Peyer's patch (tissue), 4 donors: Measurements from ENCODE around the gene CYP24A1. TPM values are rescaled to one million over a fixed set of nuclear protein-coding genes. Genes with fewer than 3 reads are reported as not detected.

ENCODE experiments used
- DNase-seq, 3 donors: peaks; one replicate each; pipeline ENCODE4 v3.0.0-alpha.2; 2017 to 2019
- H3K27ac ChIP-seq, 4 donors: fragments of 200-600 bp; sonication (generic); one replicate each; pipeline ENCODE4 v1.5.1; 2016 to 2019
- H3K27me3 ChIP-seq, 2 donors: fragments of 200-600 bp; sonication (generic); one replicate each; pipeline ENCODE4 v1.5.1; 2019
- H3K36me3 ChIP-seq, 3 donors: fragments of 200-600 bp; sonication (generic); one replicate each; pipeline ENCODE4 v1.5.1; 2016 to 2019
- H3K4me1 ChIP-seq, 4 donors: fragments of 200-600 bp; sonication (generic); one replicate each; pipeline ENCODE4 v1.5.1; 2016 to 2019
- H3K4me3 ChIP-seq, 4 donors: fragments of 200-600 bp; sonication (generic); 1 replicate in 3 of 4; 2 replicates in 1 of 4; pipeline ENCODE4 v1.5.1; 2016 to 2019; ENCODE audit warnings: mild to moderate bottlenecking in 1 of 4
- H3K9me3 ChIP-seq, 4 donors: fragments of 200-600 bp; sonication (generic); one replicate each; pipeline ENCODE4 v1.5.1; 2016 to 2019; ENCODE audit warnings: mild to moderate bottlenecking in 1 of 4
- CTCF ChIP-seq, 6 experiments: fragments of 450-650 bp in 4 of 6; fragments of 200-600 bp in 2 of 6; sonication (generic) in 1 of 6; IDR thresholded peaks; one replicate each; pipeline ENCODE4 v1.5.1; 2017 to 2019; ENCODE audit warnings: antibody characterized with exemption in 6 of 6, mild to moderate bottlenecking in 3 of 6, moderate library complexity in 1 of 6
- POLR2A ChIP-seq, 2 donors: fragments of 450-650 bp; IDR thresholded peaks; one replicate each; pipeline ENCODE4 v1.5.1; 2017; ENCODE audit warnings: antibody characterized with exemption in 2 of 2, mild to moderate bottlenecking in 2 of 2, moderate library complexity in 2 of 2
- total RNA-seq, 4 donors: library from RNA; depleted of rRNA; stranded (reverse); fragments of >200 nt; gene quantifications; one replicate each; pipeline ENCODE4 v1.1.0, GENCODE V29; 2016

CYP24A1 gene
- total RNA-seq, 4 donors from 2014 or later: not detected

- H3K36me3 ChIP-seq: no peaks in the 10 kb centered on the region
- DNase-seq: no peak
- TF ChIP-seq POLR2A (IDR thresholded peaks at IDR 0.05) (no peak), CTCF (IDR thresholded peaks at IDR 0.05) (no peak)
Observed at GRCh38 chr20:54156522-54156921, 17.3 kb downstream of the CYP24A1 start.

DNA sequence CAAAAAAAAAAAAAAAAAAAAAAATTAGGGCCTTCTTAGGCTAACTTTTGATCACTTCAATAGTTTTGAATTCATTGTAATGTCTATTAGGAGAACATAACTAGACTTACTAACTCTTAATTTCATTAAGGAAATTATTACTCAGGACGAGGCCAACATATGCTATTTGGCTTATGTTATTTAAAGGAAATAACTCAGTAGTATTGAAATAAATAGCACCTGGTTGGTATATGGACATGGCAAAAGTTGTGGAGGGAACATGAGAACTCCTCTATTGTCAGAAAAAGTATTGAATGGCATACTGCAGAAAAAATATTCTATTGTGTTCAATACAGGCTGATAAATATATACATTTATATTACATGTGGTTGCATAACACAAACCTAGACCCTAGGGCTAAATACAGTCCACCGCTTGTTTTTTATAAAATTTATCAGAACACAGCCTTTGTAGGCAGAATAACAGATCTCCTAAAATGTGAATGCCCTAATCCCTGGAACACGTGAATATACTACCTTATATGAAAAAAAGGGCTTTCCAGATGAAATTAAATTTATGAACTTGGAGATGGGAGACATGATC is 18.0 kb downstream of the CYP24A1 start:
- TF ChIP-seq CTCF (IDR thresholded peaks at IDR 0.05) (no peak), POLR2A (IDR thresholded peaks at IDR 0.05) (no peak)
- H3K9me3 ChIP-seq: no peaks in the 10 kb centered on the region
- no peaks in the 10 kb centered on the region for H3K36me3 ChIP-seq
- no peak for DNase-seq
- no peaks in the 10 kb centered on the region for H3K27me3 ChIP-seq
- no peak overlapping the region for H3K4me3 ChIP-seq
- H3K27ac ChIP-seq: no peak overlapping the region
- no peaks in the 10 kb centered on the region for H3K4me1 ChIP-seq

More at GRCh38 chr20:54156522-54156921, 17.3 kb downstream of the CYP24A1 start:
- H3K27ac ChIP-seq: no peak overlapping the region
- no peaks in the 10 kb centered on the region for H3K27me3 ChIP-seq
- H3K4me1 ChIP-seq: no peaks in the 10 kb centered on the region
- no peak overlapping the region for H3K4me3 ChIP-seq
- no peaks in the 10 kb centered on the region for H3K9me3 ChIP-seq

DNA sequence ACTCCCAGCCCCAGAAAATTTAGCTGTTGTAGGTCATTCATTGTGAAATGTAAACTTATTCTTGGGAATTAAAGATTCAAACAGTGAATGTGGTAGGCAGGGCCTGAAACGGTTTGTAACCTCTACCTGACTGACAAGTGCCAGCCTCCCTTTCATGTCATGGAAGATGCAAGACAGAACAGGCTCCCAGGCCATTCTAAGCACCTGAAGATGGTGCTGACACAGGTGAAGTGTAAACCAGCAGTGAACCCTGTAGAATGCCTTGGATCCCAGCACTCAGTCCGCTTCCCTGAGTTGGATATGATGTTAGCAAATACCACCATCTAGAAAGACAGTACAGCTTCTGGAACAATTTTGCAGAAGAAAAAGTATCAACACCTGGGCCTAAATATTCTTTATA is 19.3 kb downstream of the CYP24A1 start:
- Histone ChIP-seq H3K4me1 (no peaks in the 10 kb centered on the region), H3K27me3 (no peaks in the 10 kb centered on the region), H3K36me3 (no peaks in the 10 kb centered on the region), H3K9me3 (no peaks in the 10 kb centered on the region), H3K27ac (no peak overlapping the region), H3K4me3 (no peak overlapping the region)
- no peak for DNase-seq
- TF ChIP-seq CTCF (IDR thresholded peaks at IDR 0.05) (no peak), POLR2A (IDR thresholded peaks at IDR 0.05) (no peak)

GRCh38 chr20:54153847-54154246 is 19.9 kb downstream of the CYP24A1 start:
- H3K9me3 ChIP-seq: no peaks in the 10 kb centered on the region
- TF ChIP-seq CTCF (IDR thresholded peaks at IDR 0.05) (no peak), POLR2A (IDR thresholded peaks at IDR 0.05) (no peak)
- no peak for DNase-seq

GRCh38 chr20:54153041-54153327 is 20.8 kb downstream of the CYP24A1 start:
- H3K27ac ChIP-seq: no peak overlapping the region
- no peaks in the 10 kb centered on the region for H3K36me3 ChIP-seq
- no peak for TF ChIP-seq POLR2A (IDR thresholded peaks at IDR 0.05)
- TF ChIP-seq CTCF (IDR thresholded peaks at IDR 0.05): no peak
- no peaks in the 10 kb centered on the region for H3K4me1 ChIP-seq
- no peaks in the 10 kb centered on the region for H3K9me3 ChIP-seq
- no peak overlapping the region for H3K4me3 ChIP-seq
- no peak for DNase-seq
- no peaks in the 10 kb centered on the region for H3K27me3 ChIP-seq

More at GRCh38 chr20:54153847-54154246, 19.9 kb downstream of the CYP24A1 start:
- H3K36me3 ChIP-seq: no peaks in the 10 kb centered on the region
- H3K4me3 ChIP-seq: no peak overlapping the region
- no peaks in the 10 kb centered on the region for H3K4me1 ChIP-seq
- H3K27ac ChIP-seq: no peak overlapping the region
- H3K27me3 ChIP-seq: no peaks in the 10 kb centered on the region
